IgD-negative memory B cell (primary cell): ENCODE measurements around the gene TP53I13. TPM values are rescaled to one million over a fixed set of nuclear protein-coding genes. Genes with fewer than 3 reads are reported as not detected.
A peak's percentile ranks its signal among the peaks of the same experiment; 100 is the strongest.

Experiments
- H3K27ac Mint-ChIP-seq, 3 donors: one replicate each; pipeline ENCODE4 v1.8.0; 2020 to 2022; ENCODE audit warnings: mild to moderate bottlenecking in 3 of 3, mixed read lengths in 3 of 3, moderate library complexity in 1 of 3
- H3K27me3 Mint-ChIP-seq: one replicate; pipeline ENCODE4 v1.8.0; 2021; ENCODE audit warnings: mixed read lengths
- H3K36me3 Mint-ChIP-seq: one replicate; pipeline ENCODE4 v1.8.0; 2020; ENCODE audit warnings: mild to moderate bottlenecking, mixed read lengths
- H3K4me1 Mint-ChIP-seq, 3 donors: one replicate each; pipeline ENCODE4 v1.8.0; 2020 to 2022; ENCODE audit warnings: mixed read lengths in 3 of 3, mild to moderate bottlenecking in 1 of 3
- H3K4me3 Mint-ChIP-seq, 4 donors: one replicate each; pipeline ENCODE4 v1.8.0; 2020 to 2022; ENCODE audit warnings: mild to moderate bottlenecking in 4 of 4, mixed read lengths in 4 of 4, moderate library complexity in 3 of 4
- H3K9me3 Mint-ChIP-seq, 3 donors: one replicate each; pipeline ENCODE4 v1.8.0; 2020 to 2021; ENCODE audit warnings: mixed read lengths in 3 of 3, mild to moderate bottlenecking in 1 of 3
- polyA plus RNA-seq: library from polyadenylated mRNA; unstranded; fragments of 300-500 nt; fragmentation: Illumina TruSeq; gene quantifications from one replicate; pipeline ENCODE4 v1.2.3, GENCODE V29; 2021

The TP53I13 gene
- polyA plus RNA-seq, 1 donor from 2014 or later, result 29.4 TPM

- Mint-ChIP-seq H3K4me3 (peak overlapping the region in 3 of 4 donors; percentile 79 to 94 (median 80)), H3K27ac (no peak overlapping the region), H3K4me1 (peaks cover 18 to 26% (median 19%) of the 10 kb centered on the region in 3 donors), H3K9me3 (no peaks in the 10 kb centered on the region), H3K27me3 (peaks cover 6% of the 10 kb centered on the region), H3K36me3 (no peaks in the 10 kb centered on the region)
Observed at GRCh38 chr17:29618272-29619065, 50.0 kb downstream of the TP53I13 start.

GRCh38 chr17:29619251-29619650, 50.8 kb downstream of the TP53I13 start:
- H3K4me1 Mint-ChIP-seq, result peaks cover 15 to 27% (median 17%) of the 10 kb centered on the region in 3 donors
- H3K4me3 Mint-ChIP-seq, result peak overlapping the region in 2 of 4 donors; percentile 16 to 79

GRCh38 chr17:29620271-29620670, 51.8 kb downstream of the TP53I13 start:
- H3K4me1 Mint-ChIP-seq, result peaks cover 15 to 22% (median 15%) of the 10 kb centered on the region in 3 donors
- H3K4me3 Mint-ChIP-seq, result peak overlapping the region in 1 of 4 donors; percentile 79
- H3K27ac Mint-ChIP-seq, result no peak overlapping the region
- H3K27me3 Mint-ChIP-seq, result peaks cover 6% of the 10 kb centered on the region
- H3K36me3 Mint-ChIP-seq, result no peaks in the 10 kb centered on the region
- H3K9me3 Mint-ChIP-seq, result no peaks in the 10 kb centered on the region

More at GRCh38 chr17:29619251-29619650, 50.8 kb downstream of the TP53I13 start:
- H3K36me3 Mint-ChIP-seq, result no peaks in the 10 kb centered on the region
- H3K27ac Mint-ChIP-seq, result no peak overlapping the region
- H3K27me3 Mint-ChIP-seq, result peaks cover 6% of the 10 kb centered on the region
- no peaks in the 10 kb centered on the region for H3K9me3 Mint-ChIP-seq

- H3K4me1 Mint-ChIP-seq, result peaks cover 15 to 26% (median 15%) of the 10 kb centered on the region in 3 donors
- H3K36me3 Mint-ChIP-seq, result no peaks in the 10 kb centered on the region
- H3K9me3 Mint-ChIP-seq, result no peaks in the 10 kb centered on the region
- H3K27me3 Mint-ChIP-seq, result peaks cover 6% of the 10 kb centered on the region
- peak overlapping the region in 3 of 4 donors; percentile 16 to 87 (median 23) for H3K4me3 Mint-ChIP-seq
- H3K27ac Mint-ChIP-seq, result no peak overlapping the region
Observed at GRCh38 chr17:29620779-29621500, 52.4 kb downstream of the TP53I13 start.

- Mint-ChIP-seq H3K27me3 (peaks cover under 1% of the 10 kb centered on the region), H3K9me3 (no peaks in the 10 kb centered on the region), H3K4me3 (peak overlapping the region; percentile 78 to 89 (median 84)), H3K27ac (peak overlapping the region in 1 of 3 donors; percentile 9), H3K4me1 (peaks cover 9 to 21% (median 11%) of the 10 kb centered on the region in 3 donors), H3K36me3 (no peaks in the 10 kb centered on the region)
Observed at GRCh38 chr17:29621751-29622194, 53.3 kb downstream of the TP53I13 start.

Other genes with a start within 250 kb of the TP53I13 start
- 4.0 TPM for gene TAOK1, start 178.3 kb upstream of the TP53I13 start, polyA plus RNA-seq
- 11.7 TPM for gene ABHD15, start 1.7 kb upstream of the TP53I13 start, polyA plus RNA-seq
- 8.6 TPM for gene GIT1, start 20.9 kb downstream of the TP53I13 start, polyA plus RNA-seq
- gene ANKRD13B, start 24.4 kb downstream of the TP53I13 start, polyA plus RNA-seq, result not detected
- not detected for gene CORO6, start 54.2 kb downstream of the TP53I13 start, polyA plus RNA-seq